ENCODE results near the gene FN3K.

The FN3K gene

GRCh38 chr17:82791532-82791931 is 56.1 kb downstream of the FN3K start:
- Histone ChIP-seq H3K9me3 (ENCODE audit: control insufficient read depth, insufficient read depth, low read length) (no peaks in the 10 kb centered on the region), H4K20me1 (ENCODE audit: control insufficient read depth, insufficient read depth, low read depth, low read length) (no peaks in the 10 kb centered on the region), H3K4me2 (ENCODE audit: low read length) (no peak overlapping the region), H3K79me2 (ENCODE audit: control insufficient read depth, low read length) (peaks cover 8% of the 10 kb centered on the region), H3K36me3 (ENCODE audit: control insufficient read depth, low read length) (peaks cover 6% of the 10 kb centered on the region; the same call in 1 of the 2 replicates), H3F3A (ENCODE audit: control insufficient read depth, insufficient read depth) (no peaks in the 10 kb centered on the region), H3K9me2 (replicated peaks; ENCODE audit: control insufficient read depth, low read length) (no peaks in the 10 kb centered on the region), H3K4me3 (ENCODE audit: low read length) (no peak overlapping the region), H3K4me1 (ENCODE audit: control insufficient read depth, low read length) (no peaks in the 10 kb centered on the region), H3K27me3 (ENCODE audit: control insufficient read depth, low read length) (no peaks in the 10 kb centered on the region), H3K27ac (ENCODE audit: low read depth, low read length) (no peak overlapping the region)
- TF ChIP-seq EZH2phosphoT487 (IDR thresholded peaks at IDR 0.05; ENCODE audit: borderline replicate concordance, low read length) (no peak), CTCF (IDR thresholded peaks at IDR 0.05; ENCODE audit: low read depth, low read length, poor library complexity, severe bottlenecking) (no peak)

GRCh38 chr17:82793974-82794630 is 58.7 kb downstream of the FN3K start:
- Histone ChIP-seq H3K4me1 (ENCODE audit: control insufficient read depth, low read length) (no peaks in the 10 kb centered on the region), H3K27ac (ENCODE audit: low read depth, low read length) (no peak overlapping the region), H3K79me2 (ENCODE audit: control insufficient read depth, low read length) (peaks cover 10% of the 10 kb centered on the region), H3K27me3 (ENCODE audit: control insufficient read depth, low read length) (no peaks in the 10 kb centered on the region), H3F3A (ENCODE audit: control insufficient read depth, insufficient read depth) (no peaks in the 10 kb centered on the region), H3K9me3 (ENCODE audit: control insufficient read depth, insufficient read depth, low read length) (no peaks in the 10 kb centered on the region), H3K4me3 (ENCODE audit: low read length) (no peak overlapping the region), H3K4me2 (ENCODE audit: low read length) (no peak overlapping the region), H4K20me1 (ENCODE audit: control insufficient read depth, insufficient read depth, low read depth, low read length) (no peaks in the 10 kb centered on the region), H3K36me3 (ENCODE audit: control insufficient read depth, low read length) (peaks cover 14% of the 10 kb centered on the region), H3K9me2 (replicated peaks; ENCODE audit: control insufficient read depth, low read length) (no peaks in the 10 kb centered on the region)
- TF ChIP-seq EZH2phosphoT487 (IDR thresholded peaks at IDR 0.05; ENCODE audit: borderline replicate concordance, low read length) (no peak), CTCF (IDR thresholded peaks at IDR 0.05; ENCODE audit: low read depth, low read length, poor library complexity, severe bottlenecking) (no peak)

GRCh38 chr17:82794781-82795482 is 59.5 kb downstream of the FN3K start:
- no peak overlapping the region for H3K27ac ChIP-seq (ENCODE audit: low read depth, low read length)

More at GRCh38 chr17:82794781-82795482, 59.5 kb downstream of the FN3K start:
- H3K79me2 ChIP-seq (ENCODE audit: control insufficient read depth, low read length) = peaks cover 10% of the 10 kb centered on the region
- H3K4me1 ChIP-seq (ENCODE audit: control insufficient read depth, low read length) = no peaks in the 10 kb centered on the region
- H3K36me3 ChIP-seq (ENCODE audit: control insufficient read depth, low read length) = peaks cover 20% of the 10 kb centered on the region
- H4K20me1 ChIP-seq (ENCODE audit: control insufficient read depth, insufficient read depth, low read depth, low read length) = no peaks in the 10 kb centered on the region
- no peak overlapping the region for H3K4me3 ChIP-seq (ENCODE audit: low read length)
- H3F3A ChIP-seq (ENCODE audit: control insufficient read depth, insufficient read depth) = no peaks in the 10 kb centered on the region
- no peak overlapping the region for H3K4me2 ChIP-seq (ENCODE audit: low read length)
- H3K9me3 ChIP-seq (ENCODE audit: control insufficient read depth, insufficient read depth, low read length) = no peaks in the 10 kb centered on the region
- TF ChIP-seq EZH2phosphoT487 (IDR thresholded peaks at IDR 0.05; ENCODE audit: borderline replicate concordance, low read length) = no peak
- TF ChIP-seq CTCF (IDR thresholded peaks at IDR 0.05; ENCODE audit: low read depth, low read length, poor library complexity, severe bottlenecking) = no peak
- H3K27me3 ChIP-seq (ENCODE audit: control insufficient read depth, low read length) = no peaks in the 10 kb centered on the region
- H3K9me2 ChIP-seq (replicated peaks; ENCODE audit: control insufficient read depth, low read length) = no peaks in the 10 kb centered on the region
